Measurements from ENCODE around the gene ERVMER34-1. TPM values are rescaled to one million over a fixed set of nuclear protein-coding genes. Genes with fewer than 3 reads are reported as not detected.

The ERVMER34-1 gene
- total RNA-seq (0.05 TPM), polyA plus RNA-seq (0.25 TPM)
- long read RNA-seq, donor 1, result 0 reads
- long read RNA-seq, donor 2, result 0 reads
- long read RNA-seq, donor 3, result 0 reads
- long read RNA-seq, donor 4, result 0 reads
- long read RNA-seq, donor 5, result 0 reads
- long read RNA-seq, donor 6, result 0 reads
- long read RNA-seq, donor 7, result 0 reads
- long read RNA-seq, donor 8, result 0 reads
- long read RNA-seq, donor 9, result 0 reads
- long read RNA-seq, donor 10, result 0 reads

GRCh38 chr4:52750819-52751486, at the start of gene ERVMER34-1:
ERVMER34-1 (minus strand) TSS chr4:52751425; CDS start chr4:52745520, 5,905 bp downstream.
- Histone ChIP-seq H3K9me3 (ENCODE audit: control insufficient read depth in 2 of 2, insufficient read depth in 1 of 2, low read length in 1 of 2) (peaks cover 0 to 4% of the 10 kb centered on the region in 2 donors), H3K4me1 (ENCODE audit: control insufficient read depth in 2 of 2, insufficient read depth in 2 of 2, low read length in 2 of 2) (peaks cover 0 to 9% of the 10 kb centered on the region in 2 donors), H3K27ac (ENCODE audit: low read depth in 1 of 2, low read length in 1 of 2) (no peak within 1 kb of the TSS), H3K4me3 (ENCODE audit: low read length in 2 of 2) (peak within 1 kb of the TSS in 1 of 2 donors; percentile 19), H3K36me3 (ENCODE audit: control insufficient read depth in 2 of 2, insufficient read depth in 2 of 2, low read length in 1 of 2) (no peaks in the 10 kb centered on the region), H3K27me3 (ENCODE audit: control insufficient read depth in 2 of 2, insufficient read depth in 1 of 2, low read length in 1 of 2) (peaks cover 14 to 46% of the 10 kb centered on the region in 2 donors)
- no peak for DNase-seq (ENCODE audit: low read depth in 6 of 9, low spot score in 9 of 9)
- 3% methylated on average over 61 of the region's 61 CpGs for WGBS

- Histone ChIP-seq H3K4me3 (ENCODE audit: low read length in 2 of 2) (no peak overlapping the region), H3K4me1 (ENCODE audit: control insufficient read depth in 2 of 2, insufficient read depth in 2 of 2, low read length in 2 of 2) (no peaks in the 10 kb centered on the region), H3K9me3 (ENCODE audit: control insufficient read depth in 2 of 2, insufficient read depth in 1 of 2, low read length in 1 of 2) (no peaks in the 10 kb centered on the region), H3K27me3 (ENCODE audit: control insufficient read depth in 2 of 2, insufficient read depth in 1 of 2, low read length in 1 of 2) (no peaks in the 10 kb centered on the region), H3K27ac (ENCODE audit: low read depth in 1 of 2, low read length in 1 of 2) (no peak overlapping the region), H3K36me3 (ENCODE audit: control insufficient read depth in 2 of 2, insufficient read depth in 2 of 2, low read length in 1 of 2) (no peaks in the 10 kb centered on the region)
- no peak for DNase-seq (ENCODE audit: low read depth in 6 of 9, low spot score in 9 of 9)
- WGBS, result 94% methylated on average over 2 of the region's 2 CpGs
Observed at GRCh38 chr4:52799813-52800212, 48.6 kb upstream of the ERVMER34-1 start.

GRCh38 chr4:52795533-52795932, 44.3 kb upstream of the ERVMER34-1 start:
- H3K36me3 ChIP-seq (ENCODE audit: control insufficient read depth in 2 of 2, insufficient read depth in 2 of 2, low read length in 1 of 2), result no peaks in the 10 kb centered on the region
- DNase-seq (ENCODE audit: low read depth in 6 of 9, low spot score in 9 of 9), result no peak
- no peak overlapping the region for H3K27ac ChIP-seq (ENCODE audit: low read depth in 1 of 2, low read length in 1 of 2)
- H3K4me1 ChIP-seq (ENCODE audit: control insufficient read depth in 2 of 2, insufficient read depth in 2 of 2, low read length in 2 of 2), result no peaks in the 10 kb centered on the region
- no peak overlapping the region for H3K4me3 ChIP-seq (ENCODE audit: low read length in 2 of 2)
- no peaks in the 10 kb centered on the region for H3K9me3 ChIP-seq (ENCODE audit: control insufficient read depth in 2 of 2, insufficient read depth in 1 of 2, low read length in 1 of 2)
- H3K27me3 ChIP-seq (ENCODE audit: control insufficient read depth in 2 of 2, insufficient read depth in 1 of 2, low read length in 1 of 2), result no peaks in the 10 kb centered on the region

GRCh38 chr4:52791936-52792335, 40.7 kb upstream of the ERVMER34-1 start:
- no peaks in the 10 kb centered on the region for H3K4me1 ChIP-seq (ENCODE audit: control insufficient read depth in 2 of 2, insufficient read depth in 2 of 2, low read length in 2 of 2)
- H3K36me3 ChIP-seq (ENCODE audit: control insufficient read depth in 2 of 2, insufficient read depth in 2 of 2, low read length in 1 of 2), result no peaks in the 10 kb centered on the region
- no peaks in the 10 kb centered on the region for H3K27me3 ChIP-seq (ENCODE audit: control insufficient read depth in 2 of 2, insufficient read depth in 1 of 2, low read length in 1 of 2)
- H3K9me3 ChIP-seq (ENCODE audit: control insufficient read depth in 2 of 2, insufficient read depth in 1 of 2, low read length in 1 of 2), result no peaks in the 10 kb centered on the region
- WGBS, result 98% methylated on average over 5 of the region's 5 CpGs
- no peak overlapping the region for H3K4me3 ChIP-seq (ENCODE audit: low read length in 2 of 2)
- DNase-seq (ENCODE audit: low read depth in 6 of 9, low spot score in 9 of 9), result no peak
- H3K27ac ChIP-seq (ENCODE audit: low read depth in 1 of 2, low read length in 1 of 2), result no peak overlapping the region

GRCh38 chr4:52789774-52790173, 38.5 kb upstream of the ERVMER34-1 start:
- Histone ChIP-seq H3K4me1 (ENCODE audit: control insufficient read depth in 2 of 2, insufficient read depth in 2 of 2, low read length in 2 of 2) (no peaks in the 10 kb centered on the region), H3K27me3 (ENCODE audit: control insufficient read depth in 2 of 2, insufficient read depth in 1 of 2, low read length in 1 of 2) (no peaks in the 10 kb centered on the region), H3K36me3 (ENCODE audit: control insufficient read depth in 2 of 2, insufficient read depth in 2 of 2, low read length in 1 of 2) (no peaks in the 10 kb centered on the region), H3K27ac (ENCODE audit: low read depth in 1 of 2, low read length in 1 of 2) (no peak overlapping the region), H3K9me3 (ENCODE audit: control insufficient read depth in 2 of 2, insufficient read depth in 1 of 2, low read length in 1 of 2) (no peaks in the 10 kb centered on the region), H3K4me3 (ENCODE audit: low read length in 2 of 2) (no peak overlapping the region)
- DNase-seq (ENCODE audit: low read depth in 6 of 9, low spot score in 9 of 9), result no peak
- WGBS, result 97% methylated on average over 6 of the region's 6 CpGs

- Histone ChIP-seq H3K27me3 (ENCODE audit: control insufficient read depth in 2 of 2, insufficient read depth in 1 of 2, low read length in 1 of 2) (no peaks in the 10 kb centered on the region), H3K27ac (ENCODE audit: low read depth in 1 of 2, low read length in 1 of 2) (no peak overlapping the region), H3K36me3 (ENCODE audit: control insufficient read depth in 2 of 2, insufficient read depth in 2 of 2, low read length in 1 of 2) (no peaks in the 10 kb centered on the region), H3K4me1 (ENCODE audit: control insufficient read depth in 2 of 2, insufficient read depth in 2 of 2, low read length in 2 of 2) (no peaks in the 10 kb centered on the region), H3K9me3 (ENCODE audit: control insufficient read depth in 2 of 2, insufficient read depth in 1 of 2, low read length in 1 of 2) (no peaks in the 10 kb centered on the region), H3K4me3 (ENCODE audit: low read length in 2 of 2) (no peak overlapping the region)
- DNase-seq (ENCODE audit: low read depth in 6 of 9, low spot score in 9 of 9), result no peak
- 93% methylated on average over 6 of the region's 6 CpGs for WGBS
Observed at GRCh38 chr4:52788806-52789205, 37.6 kb upstream of the ERVMER34-1 start.

GRCh38 chr4:52783069-52783468, 31.8 kb upstream of the ERVMER34-1 start:
- H3K4me3 ChIP-seq (ENCODE audit: low read length in 2 of 2), result no peak overlapping the region
- no peak overlapping the region for H3K27ac ChIP-seq (ENCODE audit: low read depth in 1 of 2, low read length in 1 of 2)
- WGBS, result 93% methylated on average over 4 of the region's 4 CpGs
- H3K36me3 ChIP-seq (ENCODE audit: control insufficient read depth in 2 of 2, insufficient read depth in 2 of 2, low read length in 1 of 2), result no peaks in the 10 kb centered on the region
- no peaks in the 10 kb centered on the region for H3K4me1 ChIP-seq (ENCODE audit: control insufficient read depth in 2 of 2, insufficient read depth in 2 of 2, low read length in 2 of 2)
- no peaks in the 10 kb centered on the region for H3K27me3 ChIP-seq (ENCODE audit: control insufficient read depth in 2 of 2, insufficient read depth in 1 of 2, low read length in 1 of 2)
- DNase-seq (ENCODE audit: low read depth in 6 of 9, low spot score in 9 of 9), result no peak
- H3K9me3 ChIP-seq (ENCODE audit: control insufficient read depth in 2 of 2, insufficient read depth in 1 of 2, low read length in 1 of 2), result no peaks in the 10 kb centered on the region

- H3K27ac ChIP-seq (ENCODE audit: low read depth in 1 of 2, low read length in 1 of 2), result no peak overlapping the region
- no peaks in the 10 kb centered on the region for H3K4me1 ChIP-seq (ENCODE audit: control insufficient read depth in 2 of 2, insufficient read depth in 2 of 2, low read length in 2 of 2)
- no peak for DNase-seq (ENCODE audit: low read depth in 6 of 9, low spot score in 9 of 9)
- no peaks in the 10 kb centered on the region for H3K27me3 ChIP-seq (ENCODE audit: control insufficient read depth in 2 of 2, insufficient read depth in 1 of 2, low read length in 1 of 2)
- no peaks in the 10 kb centered on the region for H3K36me3 ChIP-seq (ENCODE audit: control insufficient read depth in 2 of 2, insufficient read depth in 2 of 2, low read length in 1 of 2)
- no peak overlapping the region for H3K4me3 ChIP-seq (ENCODE audit: low read length in 2 of 2)
- H3K9me3 ChIP-seq (ENCODE audit: control insufficient read depth in 2 of 2, insufficient read depth in 1 of 2, low read length in 1 of 2), result no peaks in the 10 kb centered on the region
- WGBS, result 94% methylated on average over 4 of the region's 4 CpGs
Observed at GRCh38 chr4:52780617-52781354, 29.6 kb upstream of the ERVMER34-1 start.

GRCh38 chr4:52780206-52780605, 29.0 kb upstream of the ERVMER34-1 start:
- no peak for DNase-seq (ENCODE audit: low read depth in 6 of 9, low spot score in 9 of 9)
- Histone ChIP-seq H3K4me3 (ENCODE audit: low read length in 2 of 2) (no peak overlapping the region), H3K4me1 (ENCODE audit: control insufficient read depth in 2 of 2, insufficient read depth in 2 of 2, low read length in 2 of 2) (no peaks in the 10 kb centered on the region), H3K9me3 (ENCODE audit: control insufficient read depth in 2 of 2, insufficient read depth in 1 of 2, low read length in 1 of 2) (no peaks in the 10 kb centered on the region), H3K27ac (ENCODE audit: low read depth in 1 of 2, low read length in 1 of 2) (no peak overlapping the region), H3K36me3 (ENCODE audit: control insufficient read depth in 2 of 2, insufficient read depth in 2 of 2, low read length in 1 of 2) (no peaks in the 10 kb centered on the region), H3K27me3 (ENCODE audit: control insufficient read depth in 2 of 2, insufficient read depth in 1 of 2, low read length in 1 of 2) (no peaks in the 10 kb centered on the region)
- WGBS, result 89% methylated on average over 2 of the region's 2 CpGs

Data from thymus (tissue), 14 donors.